ENCODE data around the gene TNFAIP8L2.

TNFAIP8L2 gene

DNA sequence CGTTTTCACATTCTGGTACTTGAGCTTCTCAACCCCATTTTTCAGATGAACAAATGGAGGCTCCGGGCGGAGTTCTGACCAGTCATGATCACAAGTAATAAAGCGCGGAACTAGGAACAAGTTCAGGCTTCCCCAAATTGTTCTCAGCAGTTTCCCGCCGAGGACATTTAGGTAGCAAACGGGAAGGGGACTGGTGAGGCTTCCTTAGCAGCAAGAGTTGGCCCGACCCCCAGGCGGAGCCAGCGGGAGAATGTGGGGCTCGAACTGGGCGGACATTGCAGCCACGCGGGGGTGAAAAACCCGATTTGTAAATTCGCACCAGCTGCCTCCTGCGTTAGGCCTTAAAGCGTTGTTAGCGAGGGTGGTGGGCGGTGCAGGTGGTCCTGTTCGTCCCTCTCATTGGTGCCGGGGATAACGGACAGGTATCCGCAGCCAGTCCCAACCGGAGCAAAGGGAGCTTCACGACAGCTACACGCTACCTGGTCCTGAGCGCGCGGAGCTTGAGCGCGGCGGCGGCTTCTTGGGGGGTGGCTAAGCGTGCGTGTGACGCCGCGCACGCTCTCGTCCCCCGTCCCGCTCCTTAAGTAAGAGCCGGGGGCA lies 25.4 kb upstream of the TNFAIP8L2 start:
- peaks cover 0 to 9% (median 3%) of the 10 kb centered on the region in 4 experiments for H3K36me3 ChIP-seq (ENCODE audit: control insufficient read depth in 4 of 4, insufficient read depth in 4 of 4, low read length in 3 of 4)
- peak; percentile 95 to 98 (median 97) for DNase-seq
- peak overlapping the region in 6 of 7 experiments; percentile 5 to 74 (median 50) for H3K4me3 ChIP-seq (ENCODE audit: control insufficient read depth in 1 of 7, extremely low read depth in 1 of 7, insufficient read depth in 4 of 7, low read depth in 2 of 7, low read length in 6 of 7)
- WGBS (ENCODE audit: insufficient coverage) = under 1% methylated on average over 44 of the region's 45 CpGs
- ChIA-PET CTCF (interaction anchor here (1.2 to 5.1 kb wide), 6 partner anchors 9 to 31 kb away, joined by 3 to 26 read pairs (median 8); partner anchors contain the start of gene TNFAIP8L2), POLR2A (interaction anchor here (0.7 to 1.7 kb wide), 2 partner anchors 12 to 268 kb away, joined by 3 to 4 read pairs; partner anchors contain the start of gene PSMB4)
- peaks cover 0 to 4% (median 0%) of the 10 kb centered on the region in 5 experiments for H3K27me3 ChIP-seq (replicated peaks in 2 of 5; ENCODE audit: control insufficient read depth in 4 of 5, insufficient read depth in 5 of 5, low read length in 4 of 5)
- no peaks in the 10 kb centered on the region for H3K9me3 ChIP-seq (ENCODE audit: control extremely low read depth in 1 of 5, control insufficient read depth in 4 of 5, insufficient read depth in 2 of 5, low read depth in 1 of 5, low read length in 4 of 5)
- peak overlapping the region in 1 of 2 experiments; percentile 26 for H3K27ac ChIP-seq (ENCODE audit: insufficient read depth in 1 of 2, low read depth in 1 of 2, low read length in 2 of 2, poor library complexity in 1 of 2, severe bottlenecking in 2 of 2)
- peaks cover 0 to 9% (median 5%) of the 10 kb centered on the region in 4 experiments for H3K4me1 ChIP-seq (ENCODE audit: control extremely low read depth in 1 of 4, control insufficient read depth in 4 of 4, insufficient read depth in 4 of 4, low read length in 3 of 4)

DNA sequence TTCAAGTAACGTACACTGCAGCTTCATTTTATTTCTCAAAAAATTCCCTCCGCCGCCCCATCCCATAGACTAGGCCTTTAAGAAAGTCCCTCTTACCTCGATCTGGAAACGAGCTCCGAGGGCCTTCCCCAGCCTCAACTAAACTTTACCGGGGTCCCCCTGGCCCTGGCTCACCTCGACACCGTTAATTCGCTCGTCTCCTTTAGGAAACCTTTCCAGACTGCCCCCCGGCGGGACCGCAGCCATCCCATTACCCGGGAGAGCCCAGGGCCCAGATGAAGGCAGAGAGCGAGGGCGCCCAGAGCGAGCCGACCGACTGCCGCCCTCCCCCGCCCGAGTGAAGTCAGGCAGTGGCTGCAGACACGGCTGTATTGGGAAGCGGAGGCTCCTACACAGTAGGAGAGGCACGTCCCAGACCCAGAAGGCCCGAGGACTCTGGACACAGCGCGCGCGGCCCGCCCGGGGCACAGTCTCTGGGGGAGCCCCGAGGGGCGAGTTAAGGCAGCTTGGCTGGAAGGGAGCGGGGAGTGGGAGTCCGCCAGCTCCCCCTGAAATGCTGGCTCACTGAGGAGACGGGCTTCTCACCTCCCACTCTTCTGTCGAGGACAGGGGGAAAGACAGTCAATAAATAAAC lies 24.6 kb upstream of the TNFAIP8L2 start:
- H3K4me3 ChIP-seq (ENCODE audit: control insufficient read depth in 1 of 7, extremely low read depth in 1 of 7, insufficient read depth in 4 of 7, low read depth in 2 of 7, low read length in 6 of 7) = peak overlapping the region in 5 of 7 experiments; percentile 38 to 74 (median 60)
- WGBS (ENCODE audit: insufficient coverage) = 78% methylated on average over 27 of the region's 39 CpGs
- H3K4me1 ChIP-seq (ENCODE audit: control extremely low read depth in 1 of 4, control insufficient read depth in 4 of 4, insufficient read depth in 4 of 4, low read length in 3 of 4) = peaks cover 0 to 9% (median 5%) of the 10 kb centered on the region in 4 experiments
- POLR2A ChIA-PET = interaction anchor here (0.6 to 1.7 kb wide), 3 partner anchors 11 to 267 kb away, joined by 3 to 4 read pairs (median 3); partner anchors contain the start of gene PSMB4
- peaks cover 0 to 4% (median 0%) of the 10 kb centered on the region in 5 experiments for H3K27me3 ChIP-seq (replicated peaks in 2 of 5; ENCODE audit: control insufficient read depth in 4 of 5, insufficient read depth in 5 of 5, low read length in 4 of 5)
- H3K27ac ChIP-seq (ENCODE audit: insufficient read depth in 1 of 2, low read depth in 1 of 2, low read length in 2 of 2, poor library complexity in 1 of 2, severe bottlenecking in 2 of 2) = peak overlapping the region in 1 of 2 experiments; percentile 26
- CTCF ChIA-PET = interaction anchor here (1.2 to 5.1 kb wide), 5 partner anchors 10 to 29 kb away, joined by 3 to 26 read pairs (median 10); partner anchors contain the start of gene TNFAIP8L2
- H3K9me3 ChIP-seq (ENCODE audit: control extremely low read depth in 1 of 5, control insufficient read depth in 4 of 5, insufficient read depth in 2 of 5, low read depth in 1 of 5, low read length in 4 of 5) = no peaks in the 10 kb centered on the region
- H3K36me3 ChIP-seq (ENCODE audit: control insufficient read depth in 4 of 4, insufficient read depth in 4 of 4, low read length in 3 of 4) = peaks cover 0 to 16% (median 5%) of the 10 kb centered on the region in 4 experiments
- no peak for DNase-seq

DNA sequence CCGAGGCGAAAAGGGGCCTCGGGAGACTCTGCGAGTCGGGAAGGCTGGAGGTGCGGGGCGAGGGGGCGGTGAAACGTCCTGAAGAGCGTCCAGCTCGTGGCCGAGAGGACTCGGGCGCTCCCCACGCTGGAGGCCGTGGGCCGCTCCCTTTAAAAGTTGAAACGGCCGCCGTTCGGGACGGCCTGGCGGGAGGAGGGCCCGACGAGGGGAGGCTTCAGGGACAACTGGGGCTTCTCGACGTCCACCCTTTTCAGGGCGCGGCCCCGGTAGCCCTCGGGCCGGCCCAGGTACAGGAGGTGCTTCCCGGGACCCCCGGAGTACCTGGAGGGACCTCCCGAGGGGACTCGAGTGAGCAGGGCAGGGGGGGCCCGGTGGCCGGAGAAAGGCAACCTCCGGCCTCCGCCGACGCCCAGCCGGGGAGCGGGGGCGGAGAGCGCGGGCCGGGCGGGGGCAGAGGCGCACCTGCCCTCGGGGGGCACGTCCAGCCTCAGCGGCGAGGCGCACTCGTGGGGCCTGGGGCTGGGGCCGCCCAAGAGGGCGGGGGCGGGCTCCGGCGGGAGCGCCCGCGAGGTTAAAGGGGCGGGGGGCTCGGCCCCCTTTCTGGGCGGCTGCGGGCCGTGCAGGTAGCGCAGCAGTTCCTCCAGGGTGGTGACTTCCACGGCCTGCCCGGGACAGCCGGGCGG lies 24.0 kb upstream of the TNFAIP8L2 start:
- Histone ChIP-seq H3K4me3 (ENCODE audit: control insufficient read depth in 1 of 7, extremely low read depth in 1 of 7, insufficient read depth in 4 of 7, low read depth in 2 of 7, low read length in 6 of 7) (no peak overlapping the region), H3K27ac (ENCODE audit: insufficient read depth in 1 of 2, low read depth in 1 of 2, low read length in 2 of 2, poor library complexity in 1 of 2, severe bottlenecking in 2 of 2) (no peak overlapping the region), H3K27me3 (replicated peaks in 2 of 5; ENCODE audit: control insufficient read depth in 4 of 5, insufficient read depth in 5 of 5, low read length in 4 of 5) (peaks cover 0 to 4% (median 0%) of the 10 kb centered on the region in 5 experiments), H3K36me3 (ENCODE audit: control insufficient read depth in 4 of 4, insufficient read depth in 4 of 4, low read length in 3 of 4) (peaks cover 0 to 16% (median 5%) of the 10 kb centered on the region in 4 experiments), H3K9me3 (ENCODE audit: control extremely low read depth in 1 of 5, control insufficient read depth in 4 of 5, insufficient read depth in 2 of 5, low read depth in 1 of 5, low read length in 4 of 5) (no peaks in the 10 kb centered on the region), H3K4me1 (ENCODE audit: control extremely low read depth in 1 of 4, control insufficient read depth in 4 of 4, insufficient read depth in 4 of 4, low read length in 3 of 4) (peaks cover 0 to 9% (median 5%) of the 10 kb centered on the region in 4 experiments)
- WGBS (ENCODE audit: insufficient coverage) = 97% methylated on average over 66 of the region's 74 CpGs
- ChIA-PET CTCF (interaction anchor here (0.6 to 5.1 kb wide), 4 partner anchors 10 to 110 kb away, joined by 3 to 26 read pairs (median 8); partner anchors contain the start of gene TNFAIP8L2), POLR2A (interaction anchor here (0.9 kb wide), 1 partner anchor 11 kb away, joined by 4 read pairs; no protein-coding TSS in a partner anchor)
- no peak for DNase-seq

DNA sequence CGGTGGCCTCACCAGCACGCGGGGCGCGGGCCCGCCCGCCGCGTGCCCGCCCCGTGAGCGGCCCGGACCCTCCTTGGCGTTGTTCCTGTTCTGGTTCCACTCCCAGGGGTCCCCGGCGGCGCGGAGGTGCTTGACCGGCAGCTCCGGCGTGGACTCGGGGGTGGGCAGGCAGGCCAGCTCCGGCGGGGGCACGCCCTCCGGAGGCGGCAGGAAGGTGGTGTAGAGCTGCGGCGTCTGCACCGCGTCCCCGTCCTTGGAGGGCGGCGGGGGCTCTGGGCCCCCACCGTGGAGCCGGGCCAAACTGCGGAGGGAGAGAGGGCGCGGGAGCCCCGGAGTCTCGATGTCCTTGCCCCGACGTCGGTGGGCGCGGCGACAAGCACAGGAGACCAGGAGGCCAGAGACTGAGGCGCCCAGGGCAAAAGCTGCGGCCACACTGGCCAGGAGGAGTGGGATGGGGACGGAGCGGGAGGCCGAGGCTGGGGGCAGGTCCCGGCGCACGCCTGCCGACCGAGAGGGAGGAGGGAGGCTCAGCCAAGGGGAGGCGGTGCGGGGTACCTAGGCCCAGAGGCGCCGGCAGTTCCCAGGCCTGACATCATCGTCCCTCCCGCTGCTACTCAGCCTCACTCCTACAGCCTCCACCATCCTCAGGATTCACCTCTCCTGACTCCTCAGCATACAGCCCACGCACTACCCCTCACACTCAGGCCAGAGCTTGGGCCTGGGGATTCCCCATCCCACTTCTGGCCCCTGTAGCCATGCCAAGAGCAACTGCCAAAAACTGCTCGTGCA lies 23.2 kb upstream of the TNFAIP8L2 start:
- POLR2A ChIA-PET = interaction anchor here (0.9 kb wide), 1 partner anchor 11 kb away, joined by 4 read pairs; no protein-coding TSS in a partner anchor
- H3K4me1 ChIP-seq (ENCODE audit: control extremely low read depth in 1 of 4, control insufficient read depth in 4 of 4, insufficient read depth in 4 of 4, low read length in 3 of 4) = peaks cover 0 to 9% (median 5%) of the 10 kb centered on the region in 4 experiments
- H3K27me3 ChIP-seq (replicated peaks in 2 of 5; ENCODE audit: control insufficient read depth in 4 of 5, insufficient read depth in 5 of 5, low read length in 4 of 5) = peaks cover 0 to 4% (median 0%) of the 10 kb centered on the region in 5 experiments
- H3K27ac ChIP-seq (ENCODE audit: insufficient read depth in 1 of 2, low read depth in 1 of 2, low read length in 2 of 2, poor library complexity in 1 of 2, severe bottlenecking in 2 of 2) = no peak overlapping the region
- no peaks in the 10 kb centered on the region for H3K9me3 ChIP-seq (ENCODE audit: control extremely low read depth in 1 of 5, control insufficient read depth in 4 of 5, insufficient read depth in 2 of 5, low read depth in 1 of 5, low read length in 4 of 5)
- H3K36me3 ChIP-seq (ENCODE audit: control insufficient read depth in 4 of 4, insufficient read depth in 4 of 4, low read length in 3 of 4) = peaks cover 0 to 16% (median 7%) of the 10 kb centered on the region in 4 experiments
- 92% methylated on average over 45 of the region's 65 CpGs for WGBS (ENCODE audit: insufficient coverage)
- DNase-seq = no peak
- CTCF ChIA-PET = interaction anchor here (0.6 to 1.2 kb wide), 3 partner anchors 11 to 111 kb away, joined by 3 to 4 read pairs (median 3); no protein-coding TSS in a partner anchor
- H3K4me3 ChIP-seq (ENCODE audit: control insufficient read depth in 1 of 7, extremely low read depth in 1 of 7, insufficient read depth in 4 of 7, low read depth in 2 of 7, low read length in 6 of 7) = no peak overlapping the region

DNA sequence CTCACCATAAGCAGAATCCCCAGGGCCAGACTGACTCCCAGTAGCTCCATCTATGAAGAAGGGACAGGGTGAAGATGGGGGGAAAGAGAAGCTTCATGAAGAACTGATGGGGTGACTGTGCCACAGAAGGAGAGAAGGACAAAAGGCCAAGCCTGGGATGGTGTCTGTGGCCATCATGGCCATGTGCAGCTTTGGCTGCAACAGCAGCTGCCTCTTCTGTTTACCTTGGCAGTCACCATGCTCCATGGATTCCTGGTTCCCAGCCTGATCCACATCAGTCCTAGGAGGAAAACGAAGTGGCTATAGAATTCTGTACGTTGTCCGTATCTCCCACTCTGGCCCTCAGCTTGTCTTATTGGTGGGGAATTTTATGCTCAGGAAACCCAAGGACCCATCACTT lies 22.1 kb upstream of the TNFAIP8L2 start:
- no CpG with 5 or more reads among the region's 3 CpGs for WGBS (ENCODE audit: insufficient coverage)
- Histone ChIP-seq H3K27me3 (replicated peaks in 2 of 5; ENCODE audit: control insufficient read depth in 4 of 5, insufficient read depth in 5 of 5, low read length in 4 of 5) (peaks cover 0 to 6% (median 0%) of the 10 kb centered on the region in 5 experiments), H3K27ac (ENCODE audit: insufficient read depth in 1 of 2, low read depth in 1 of 2, low read length in 2 of 2, poor library complexity in 1 of 2, severe bottlenecking in 2 of 2) (no peak overlapping the region), H3K4me3 (ENCODE audit: control insufficient read depth in 1 of 7, extremely low read depth in 1 of 7, insufficient read depth in 4 of 7, low read depth in 2 of 7, low read length in 6 of 7) (no peak overlapping the region), H3K36me3 (ENCODE audit: control insufficient read depth in 4 of 4, insufficient read depth in 4 of 4, low read length in 3 of 4) (peaks cover 0 to 18% (median 7%) of the 10 kb centered on the region in 4 experiments), H3K9me3 (ENCODE audit: control extremely low read depth in 1 of 5, control insufficient read depth in 4 of 5, insufficient read depth in 2 of 5, low read depth in 1 of 5, low read length in 4 of 5) (no peaks in the 10 kb centered on the region), H3K4me1 (ENCODE audit: control extremely low read depth in 1 of 4, control insufficient read depth in 4 of 4, insufficient read depth in 4 of 4, low read length in 3 of 4) (peaks cover 0 to 9% (median 5%) of the 10 kb centered on the region in 4 experiments)
- no peak for DNase-seq
- ChIA-PET CTCF (interaction anchor here (1.1 to 5.1 kb wide), 4 partner anchors 9 to 38 kb away, joined by 3 to 33 read pairs (median 4); partner anchors contain the start of gene TNFAIP8L2), POLR2A (interaction anchor here (0.6 to 0.8 kb wide), 2 partner anchors 16 to 95 kb away, joined by 5 read pairs; no protein-coding TSS in a partner anchor)

DNA sequence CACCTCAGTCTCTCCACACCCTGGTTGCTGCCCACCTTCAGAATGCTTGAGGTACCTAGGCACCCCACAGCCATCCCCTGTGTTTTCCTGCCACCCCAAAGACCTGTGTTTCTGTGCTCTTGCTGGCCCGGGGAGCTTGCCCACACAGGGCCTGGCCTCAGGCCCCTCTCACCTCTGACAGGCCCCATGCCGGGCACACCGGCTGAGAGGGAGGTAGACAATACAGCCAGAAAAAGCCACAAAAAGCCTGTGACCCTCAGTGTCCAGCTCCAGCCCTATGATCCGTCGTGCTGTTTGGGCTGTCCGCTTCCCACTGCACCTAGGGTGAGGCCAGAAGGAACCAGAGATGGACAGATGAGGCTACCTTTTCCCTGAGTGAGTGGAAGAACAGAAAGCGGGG lies 21.5 kb upstream of the TNFAIP8L2 start:
- WGBS (ENCODE audit: insufficient coverage) = over 99% methylated on average over 7 of the region's 7 CpGs
- POLR2A ChIA-PET = interaction anchor here (0.6 to 1.6 kb wide), 3 partner anchors 17 to 96 kb away, joined by 3 to 5 read pairs (median 5); partner anchors contain the start of gene TNFAIP8L2

More for the DNA sequence above, 21.5 kb upstream of the TNFAIP8L2 start:
- CTCF ChIA-PET = interaction anchor here (0.7 to 5.1 kb wide), 7 partner anchors 9 to 44 kb away, joined by 3 to 33 read pairs (median 3); partner anchors contain the start of gene TNFAIP8L2
- H3K27ac ChIP-seq (ENCODE audit: insufficient read depth in 1 of 2, low read depth in 1 of 2, low read length in 2 of 2, poor library complexity in 1 of 2, severe bottlenecking in 2 of 2) = no peak overlapping the region
- no peaks in the 10 kb centered on the region for H3K9me3 ChIP-seq (ENCODE audit: control extremely low read depth in 1 of 5, control insufficient read depth in 4 of 5, insufficient read depth in 2 of 5, low read depth in 1 of 5, low read length in 4 of 5)
- H3K36me3 ChIP-seq (ENCODE audit: control insufficient read depth in 4 of 4, insufficient read depth in 4 of 4, low read length in 3 of 4) = peaks cover 0 to 24% (median 7%) of the 10 kb centered on the region in 4 experiments
- DNase-seq = no peak
- H3K4me3 ChIP-seq (ENCODE audit: control insufficient read depth in 1 of 7, extremely low read depth in 1 of 7, insufficient read depth in 4 of 7, low read depth in 2 of 7, low read length in 6 of 7) = no peak overlapping the region
- peaks cover 0 to 6% (median 0%) of the 10 kb centered on the region in 5 experiments for H3K27me3 ChIP-seq (replicated peaks in 2 of 5; ENCODE audit: control insufficient read depth in 4 of 5, insufficient read depth in 5 of 5, low read length in 4 of 5)
- peaks cover 0 to 9% (median 5%) of the 10 kb centered on the region in 4 experiments for H3K4me1 ChIP-seq (ENCODE audit: control extremely low read depth in 1 of 4, control insufficient read depth in 4 of 4, insufficient read depth in 4 of 4, low read length in 3 of 4)

All from common myeloid progenitor, CD34-positive (primary cell).